A549 (cell line): ENCODE measurements around the gene PRX. TPM values are rescaled to one million over a fixed set of nuclear protein-coding genes. Genes with fewer than 3 reads are reported as not detected.

Experiments
- ATAC-seq, 2 experiments: fragments of 200-7000 bp in 1 of 2; fragments of >200 bp in 1 of 2; cut with Nextera tagmentation in 1 of 2; cut with Tn5 transposase in 1 of 2; 3 replicates each; pipeline versions ENCODE4 v1.8.0 to v1.9.1; 2018 to 2020; ENCODE audit warnings: mild to moderate bottlenecking in 1 of 2, moderate library complexity in 1 of 2
- CTCF ChIA-PET: fragments of 300-600 bp; sonication (Branson Sonifier 250); formaldehyde crosslinking; extraction: SDS; loops from one replicate; lab custom pipeline; 2021; ENCODE audit warnings: antibody characterized with exemption, inconsistent platforms; lab: Yijun Ruan, JAX
- POLR2A ChIA-PET: fragments of 350-600 bp; formaldehyde crosslinking; extraction: SDS; loops from one replicate; lab custom pipeline; 2021; ENCODE audit warnings: antibody characterized with exemption, inconsistent platforms; lab: Yijun Ruan, JAX
- DNase-seq, 2 experiments: peaks; one replicate each; pipeline versions ENCODE4 v3.0.0 to v3.0.0-alpha.2; 2011 to 2016; ENCODE audit warnings: low read depth in 1 of 2, low spot score in 1 of 2
- FAIRE-seq: peaks from 2 replicates; lab custom pipeline; 2011; peaks lifted over from hg19 to GRCh38; lab: Jason Lieb, UNC
- H3K27ac ChIP-seq, 2 experiments: fragments of >200 bp; sonication (Bioruptor Twin); formaldehyde crosslinking; 3 replicates each; pipeline ENCODE4 v1.5.1; 2016 to 2017
- H3K4me1 ChIP-seq: fragments of >200 bp; sonication (Bioruptor Twin); formaldehyde crosslinking; 3 replicates; pipeline ENCODE4 v1.6.1; 2016
- H3K4me2 ChIP-seq: fragments of >200 bp; sonication (Bioruptor Twin); formaldehyde crosslinking; 3 replicates; pipeline ENCODE4 v1.6.1; 2016
- H3K4me3 ChIP-seq: fragments of >200 bp; sonication (Bioruptor Twin); formaldehyde crosslinking; 3 replicates; pipeline ENCODE4 v1.5.1; 2016
- H3K9me3 ChIP-seq: fragments of >200 bp; sonication (Bioruptor Twin); formaldehyde crosslinking; 3 replicates; pipeline ENCODE4 v1.6.1; 2016
- CBX2 ChIP-seq: fragments of 200-600 bp; sonication (generic); IDR thresholded peaks from 2 replicates; pipeline ENCODE4 v1.6.1; 2016; ENCODE audit warnings: low read depth, mild to moderate bottlenecking, borderline replicate concordance
- CHD2 ChIP-seq: fragments of 150-350 bp; IDR thresholded peaks from 2 replicates; pipeline ENCODE4 v1.6.1; 2014; ENCODE audit warnings: low read length; ENCODE audit not compliant: partially characterized antibody
- CTCF ChIP-seq: fragments of >200 bp; sonication (Bioruptor Twin); formaldehyde crosslinking; IDR thresholded peaks from 3 replicates; pipeline ENCODE4 v1.5.1; 2016
- EP300 ChIP-seq, 2 experiments: fragments of >200 bp; sonication (Bioruptor Twin); formaldehyde crosslinking; IDR thresholded peaks; 2 replicates in 1 of 2; 3 replicates in 1 of 2; pipeline ENCODE4 v1.6.1; 2016 to 2017
- FOSB ChIP-seq: fragments of 250-450 bp; sonication (Bioruptor Pico); IDR thresholded peaks from 2 replicates; pipeline ENCODE4 v1.5.0; 2020; ENCODE audit warnings: mild to moderate bottlenecking, moderate library complexity
- HDAC2 ChIP-seq: fragments of 200-600 bp; sonication (generic); IDR thresholded peaks from 2 replicates; pipeline ENCODE4 v1.6.1; 2016
- HOXB13 ChIP-seq: fragments of 250-450 bp; sonication (Bioruptor Pico); IDR thresholded peaks from 2 replicates; pipeline ENCODE4 v1.5.0; 2020; ENCODE audit warnings: low read depth, mild to moderate bottlenecking, moderate library complexity
- JUN ChIP-seq, 2 experiments: fragments of >200 bp; sonication (Bioruptor Twin); formaldehyde crosslinking; IDR thresholded peaks; 2 replicates in 1 of 2; 3 replicates in 1 of 2; pipeline ENCODE4 v1.6.1; 2016 to 2017
- JUNB ChIP-seq: fragments of >200 bp; sonication (Bioruptor Twin); formaldehyde crosslinking; IDR thresholded peaks from 2 replicates; pipeline ENCODE4 v1.6.1; 2016
- MYC ChIP-seq: IDR thresholded peaks from 2 replicates; pipeline ENCODE4 v1.6.1; 2012; ENCODE audit warnings: mild to moderate bottlenecking, inconsistent platforms, low read length, improper control_type of control experiment, borderline replicate concordance
- RAD21 ChIP-seq, 2 experiments: fragments of >200 bp in 1 of 2; sonication (Bioruptor Twin) in 1 of 2; formaldehyde crosslinking in 1 of 2; IDR thresholded peaks in 1 of 2; conservative IDR thresholded peaks in 1 of 2; 2 replicates in 1 of 2; 3 replicates in 1 of 2; pipeline ENCODE4 v1.6.1; 2012 to 2018; ENCODE audit warnings: inconsistent platforms in 1 of 2
- REST ChIP-seq: fragments of 200-600 bp; sonication (generic); IDR thresholded peaks from 2 replicates; pipeline ENCODE4 v1.6.1; 2016; ENCODE audit warnings: antibody characterized with exemption, mild to moderate bottlenecking, moderate library complexity
- RNF2 ChIP-seq: fragments of 200-600 bp; sonication (generic); IDR thresholded peaks from 2 replicates; pipeline ENCODE4 v1.6.1; 2016; ENCODE audit warnings: low read depth, mild to moderate bottlenecking, antibody characterized with exemption, moderate library complexity, borderline replicate concordance
- SMC3 ChIP-seq: fragments of >200 bp; sonication (Bioruptor Twin); formaldehyde crosslinking; IDR thresholded peaks from 3 replicates; pipeline ENCODE4 v1.6.1; 2018; ENCODE audit warnings: inconsistent platforms
- SREBF2 ChIP-seq: fragments of 450-650 bp; IDR thresholded peaks from 2 replicates; pipeline ENCODE4 v1.6.1; 2014; ENCODE audit warnings: mild to moderate bottlenecking, moderate library complexity
- ZC3H11A ChIP-seq: fragments of 450-650 bp; IDR thresholded peaks from 2 replicates; pipeline ENCODE4 v1.6.1; 2014; ENCODE audit warnings: antibody characterized with exemption, mild to moderate bottlenecking
- ZFP36 ChIP-seq: fragments of 450-650 bp; IDR thresholded peaks from 2 replicates; pipeline ENCODE4 v1.6.1; 2014; ENCODE audit warnings: borderline replicate concordance; ENCODE audit not compliant: partially characterized antibody
- WGBS: methylation state at CpG from one replicate; pipeline ENCODE4 v1.1.6; 2017; ENCODE audit errors: missing lambda C conversion rate; 5-methylcytosine and 5-hydroxymethylcytosine counted together
- polyA plus RNA-seq, 4 experiments: library from polyadenylated mRNA; depleted of rRNA in 3 of 4; stranded (reverse); fragments of >200 nt; fragmentation: RNase III in 1 of 4; extraction: RNeasy Plus Mini Kit Qiagen cat#74134 plus additional on column Dnase treatment in 1 of 4; gene quantifications; 2 replicates in 3 of 4; 3 replicates in 1 of 4; pipeline ENCODE4 v1.2.3, GENCODE V29; 2011 to 2017
- TF ChIP-seq, protein P1 (sequence below): IDR thresholded peaks from 2 replicates; pipeline ENCODE4 v1.6.1; 2012
- TF ChIP-seq, protein P2 (sequence below): fragments of >200 bp; sonication (Bioruptor Twin); formaldehyde crosslinking; IDR thresholded peaks from 3 replicates; pipeline ENCODE4 v1.6.1; 2016

Gene PRX
- polyA plus RNA-seq, 2 of the 4 experiments (the other 2 are of a cell fraction) = 1.6 to 1.8 TPM

DNA sequence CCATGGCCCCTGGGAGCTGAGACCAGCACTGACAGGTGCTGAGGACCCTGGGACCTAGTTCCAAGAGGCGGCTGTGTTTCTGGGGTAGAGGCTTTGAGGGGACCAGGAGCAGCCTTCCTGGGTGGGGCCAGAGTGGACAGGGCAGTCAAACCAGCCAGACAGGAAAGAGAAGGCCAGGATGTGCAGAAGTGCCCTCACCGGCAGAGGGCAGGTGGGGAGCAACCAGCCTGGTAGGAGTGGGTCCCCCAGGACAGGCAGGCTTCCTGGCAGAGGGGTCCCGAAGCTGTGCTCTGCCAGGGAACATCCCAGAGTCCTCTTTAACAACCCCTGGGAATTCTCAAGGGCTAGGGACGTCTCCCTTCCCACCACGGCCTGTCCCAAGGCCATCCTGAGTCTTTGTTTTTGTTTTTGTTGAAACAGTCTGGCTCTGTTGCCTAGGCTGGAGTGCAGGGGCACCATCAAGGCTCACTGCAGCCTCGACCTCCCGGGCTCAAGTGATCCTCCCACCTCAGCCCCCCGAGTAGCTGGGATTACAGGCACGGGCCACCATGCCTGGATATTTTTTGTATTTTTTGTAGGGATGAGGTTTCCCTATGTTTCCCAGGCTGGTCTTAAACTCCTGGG, 20.2 kb downstream of the PRX start:
- FAIRE-seq = peak; percentile 61
- no peaks in the 10 kb centered on the region for H3K9me3 ChIP-seq
- CTCF ChIA-PET = interaction anchor here (0.7 to 1.5 kb wide), 11 partner anchors 8 to 242 kb away, joined by 3 to 5 read pairs (median 3); partner anchors contain the start of gene SERTAD1
- peak overlapping the region in 1 of 2 experiments; percentile 7; a peak in 2 of 6 replicates for H3K27ac ChIP-seq
- peak; percentile 67 to 81 for DNase-seq
- H3K4me3 ChIP-seq = no peak overlapping the region
- ATAC-seq = peak; percentile 78 to 89
- no peak overlapping the region for H3K4me2 ChIP-seq
- H3K4me1 ChIP-seq = no peaks in the 10 kb centered on the region
- TF ChIP-seq SMC3 (peak; percentile 55), EP300 (IDR thresholded peaks at IDR 0.05) (no peak), SREBF2 (no peak), RAD21 (conservative IDR thresholded peaks at IDR 0.05 in 1 of 2, IDR thresholded peaks at IDR 0.05 in 1 of 2) (peak; percentile 39 to 53; a peak in 4 of 5 replicates), JUN (IDR thresholded peaks at IDR 0.05) (no peak), ZFP36 (peak; percentile 57), CBX2 (no peak), CHD2 (no peak), CTCF (peak; percentile 49), FOSB (CRISPR knock-in tag) (no peak), HDAC2 (no peak)
- TF ChIP-seq, protein P1, sequence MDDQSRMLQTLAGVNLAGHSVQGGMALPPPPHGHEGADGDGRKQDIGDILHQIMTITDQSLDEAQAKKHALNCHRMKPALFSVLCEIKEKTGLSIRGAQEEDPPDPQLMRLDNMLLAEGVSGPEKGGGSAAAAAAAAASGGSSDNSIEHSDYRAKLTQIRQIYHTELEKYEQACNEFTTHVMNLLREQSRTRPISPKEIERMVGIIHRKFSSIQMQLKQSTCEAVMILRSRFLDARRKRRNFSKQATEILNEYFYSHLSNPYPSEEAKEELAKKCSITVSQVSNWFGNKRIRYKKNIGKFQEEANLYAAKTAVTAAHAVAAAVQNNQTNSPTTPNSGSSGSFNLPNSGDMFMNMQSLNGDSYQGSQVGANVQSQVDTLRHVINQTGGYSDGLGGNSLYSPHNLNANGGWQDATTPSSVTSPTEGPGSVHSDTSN = no peak
- TF ChIP-seq, protein P2, sequence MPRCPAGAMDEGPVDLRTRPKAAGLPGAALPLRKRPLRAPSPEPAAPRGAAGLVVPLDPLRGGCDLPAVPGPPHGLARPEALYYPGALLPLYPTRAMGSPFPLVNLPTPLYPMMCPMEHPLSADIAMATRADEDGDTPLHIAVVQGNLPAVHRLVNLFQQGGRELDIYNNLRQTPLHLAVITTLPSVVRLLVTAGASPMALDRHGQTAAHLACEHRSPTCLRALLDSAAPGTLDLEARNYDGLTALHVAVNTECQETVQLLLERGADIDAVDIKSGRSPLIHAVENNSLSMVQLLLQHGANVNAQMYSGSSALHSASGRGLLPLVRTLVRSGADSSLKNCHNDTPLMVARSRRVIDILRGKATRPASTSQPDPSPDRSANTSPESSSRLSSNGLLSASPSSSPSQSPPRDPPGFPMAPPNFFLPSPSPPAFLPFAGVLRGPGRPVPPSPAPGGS = no peak
- POLR2A ChIA-PET = no interaction called here
- WGBS = 34% methylated on average over 9 of the region's 9 CpGs

DNA sequence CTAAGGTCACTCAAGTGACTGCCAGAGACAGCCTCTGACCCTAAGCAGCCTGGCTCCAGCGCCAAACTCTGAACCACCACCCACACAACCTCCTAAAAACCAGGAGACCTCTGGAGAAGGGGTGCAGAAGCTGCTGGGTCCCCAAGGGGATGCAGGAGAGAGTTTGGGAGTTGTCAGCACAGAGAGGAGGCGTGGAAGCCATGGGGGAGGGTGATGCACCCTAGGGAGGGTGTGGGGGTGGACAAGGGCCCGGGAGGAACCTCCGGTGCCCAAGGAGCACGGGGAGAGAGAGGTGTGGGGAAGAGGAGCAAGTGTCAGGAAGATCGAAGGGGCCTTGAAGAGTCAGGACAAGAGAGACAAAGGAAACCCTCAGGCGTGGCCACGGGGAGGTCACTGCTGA, 21.1 kb downstream of the PRX start:
- ATAC-seq = no peak
- 67% methylated on average over 8 of the region's 8 CpGs for WGBS
- Histone ChIP-seq H3K9me3 (no peaks in the 10 kb centered on the region), H3K4me1 (no peaks in the 10 kb centered on the region), H3K4me3 (no peak overlapping the region), H3K4me2 (no peak overlapping the region), H3K27ac (no peak overlapping the region)
- FAIRE-seq = peak; percentile 49
- ChIA-PET CTCF (interaction anchor here (1.0 to 1.5 kb wide), 5 partner anchors 11 to 73 kb away, joined by 3 to 5 read pairs (median 4); no protein-coding TSS in a partner anchor), POLR2A (no interaction called here)
- TF ChIP-seq CHD2 (no peak), ZC3H11A (no peak), JUNB (no peak), RNF2 (no peak), MYC (no peak), RAD21 (conservative IDR thresholded peaks at IDR 0.05 in 1 of 2, IDR thresholded peaks at IDR 0.05 in 1 of 2) (no peak), HOXB13 (CRISPR knock-in tag) (no peak), REST (no peak)
- no peak for DNase-seq
